GM12872 (cell line): Measurements from ENCODE around the gene ADAMTS12.

Experiments
- TF ChIP-seq, protein P1 (sequence below): IDR thresholded peaks from 3 replicates; pipeline ENCODE4 v1.5.1; 2011; ENCODE audit warnings: low read depth, mild to moderate bottlenecking, low read length, moderate library complexity; ENCODE audit not compliant: insufficient read depth

ADAMTS12 gene

DNA sequence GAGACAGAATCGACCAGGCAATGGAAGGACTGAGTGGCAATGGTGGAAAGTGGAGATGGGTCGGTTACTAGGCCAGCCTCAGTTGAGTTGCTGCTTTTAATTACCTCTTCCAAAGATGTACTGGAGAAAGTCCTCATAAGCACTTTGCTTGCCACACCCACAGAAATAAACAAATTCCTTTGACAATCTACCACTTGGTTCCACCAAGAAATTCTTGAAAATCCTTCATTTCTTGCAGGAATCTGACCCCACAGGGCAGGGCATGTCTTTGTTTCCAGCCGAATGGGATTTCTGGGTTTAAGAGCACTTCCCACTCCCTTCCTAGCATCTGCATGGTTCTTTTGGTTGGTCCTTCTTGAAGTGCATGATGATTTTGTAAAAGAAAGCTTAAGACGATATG is 54.5 kb downstream of the ADAMTS12 start:
- TF ChIP-seq, protein P1, sequence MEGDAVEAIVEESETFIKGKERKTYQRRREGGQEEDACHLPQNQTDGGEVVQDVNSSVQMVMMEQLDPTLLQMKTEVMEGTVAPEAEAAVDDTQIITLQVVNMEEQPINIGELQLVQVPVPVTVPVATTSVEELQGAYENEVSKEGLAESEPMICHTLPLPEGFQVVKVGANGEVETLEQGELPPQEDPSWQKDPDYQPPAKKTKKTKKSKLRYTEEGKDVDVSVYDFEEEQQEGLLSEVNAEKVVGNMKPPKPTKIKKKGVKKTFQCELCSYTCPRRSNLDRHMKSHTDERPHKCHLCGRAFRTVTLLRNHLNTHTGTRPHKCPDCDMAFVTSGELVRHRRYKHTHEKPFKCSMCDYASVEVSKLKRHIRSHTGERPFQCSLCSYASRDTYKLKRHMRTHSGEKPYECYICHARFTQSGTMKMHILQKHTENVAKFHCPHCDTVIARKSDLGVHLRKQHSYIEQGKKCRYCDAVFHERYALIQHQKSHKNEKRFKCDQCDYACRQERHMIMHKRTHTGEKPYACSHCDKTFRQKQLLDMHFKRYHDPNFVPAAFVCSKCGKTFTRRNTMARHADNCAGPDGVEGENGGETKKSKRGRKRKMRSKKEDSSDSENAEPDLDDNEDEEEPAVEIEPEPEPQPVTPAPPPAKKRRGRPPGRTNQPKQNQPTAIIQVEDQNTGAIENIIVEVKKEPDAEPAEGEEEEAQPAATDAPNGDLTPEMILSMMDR = no peak

DNA sequence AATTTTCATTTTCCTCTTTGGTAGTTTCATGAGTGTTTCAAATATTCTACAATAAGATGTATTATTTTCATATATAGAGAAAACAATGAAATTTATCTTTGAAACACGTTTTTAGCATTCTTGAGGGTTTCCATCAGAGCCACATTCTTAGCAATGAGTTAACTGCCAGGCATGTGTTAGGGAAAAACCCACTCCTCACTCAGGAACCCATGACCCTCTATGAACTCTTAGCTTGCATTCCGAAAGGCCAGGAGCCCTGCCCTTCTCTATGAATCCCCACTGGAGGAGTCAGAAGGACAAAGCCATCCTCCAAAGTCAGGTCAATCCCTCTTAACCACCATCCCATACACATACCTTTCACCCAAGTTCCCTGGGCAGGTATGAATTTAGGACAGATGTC is 57.5 kb downstream of the ADAMTS12 start:
- TF ChIP-seq, protein P1 = no peak

DNA sequence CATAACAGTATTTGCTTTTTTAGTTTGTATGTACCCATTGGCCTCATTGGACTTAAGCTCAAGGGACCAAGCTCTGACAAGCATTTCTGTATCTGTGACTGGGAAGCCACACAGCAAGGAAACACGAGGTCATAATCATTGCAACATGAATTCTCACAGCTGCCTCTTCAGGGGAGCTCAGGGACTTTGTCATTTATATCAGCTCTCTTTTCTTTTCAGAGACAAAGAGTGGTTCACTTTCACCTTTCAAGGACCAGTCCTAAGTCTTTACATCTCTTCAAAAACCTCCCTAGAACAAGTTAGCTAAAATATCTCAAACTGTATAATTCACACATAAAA is 58.6 kb downstream of the ADAMTS12 start:
- TF ChIP-seq, protein P1 = no peak

DNA sequence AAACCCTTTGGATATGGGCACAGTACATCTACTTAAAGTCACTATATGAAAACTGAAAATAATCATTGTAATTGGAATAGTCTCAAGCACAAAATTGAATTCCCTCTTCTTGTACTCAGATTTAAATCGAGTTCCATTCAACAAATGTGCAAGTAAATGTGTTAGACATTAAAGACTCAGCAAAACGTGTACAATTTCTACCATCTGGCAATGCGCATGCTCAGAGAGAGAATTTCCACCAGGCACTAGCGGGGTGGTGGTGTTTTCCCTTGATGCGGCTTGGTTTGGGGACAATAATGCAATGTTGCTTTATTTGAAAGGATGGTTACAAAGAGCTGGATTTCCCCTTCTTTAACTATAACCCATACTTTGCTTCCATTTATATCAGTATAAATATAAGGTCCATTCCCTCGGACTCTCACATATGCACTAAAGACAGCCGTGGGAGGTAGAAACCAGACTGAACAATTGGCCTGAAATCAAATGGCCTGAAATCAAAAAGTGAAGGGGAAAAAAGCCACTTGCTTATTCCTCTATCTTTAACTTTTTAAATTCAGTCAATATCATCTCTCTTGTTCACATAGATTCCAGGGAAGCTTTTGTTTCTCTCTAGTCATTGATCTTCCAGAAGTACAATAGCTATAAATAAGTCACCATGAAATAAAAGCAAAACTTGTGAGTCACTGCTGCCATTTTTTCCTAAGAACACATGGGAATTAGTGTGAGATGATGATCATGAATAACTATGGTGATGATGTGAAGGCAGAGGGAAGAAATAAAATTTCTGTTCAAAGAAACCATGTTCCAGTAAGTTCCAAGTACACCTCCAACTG is 59.2 kb downstream of the ADAMTS12 start:
- TF ChIP-seq, protein P1 = no peak

DNA sequence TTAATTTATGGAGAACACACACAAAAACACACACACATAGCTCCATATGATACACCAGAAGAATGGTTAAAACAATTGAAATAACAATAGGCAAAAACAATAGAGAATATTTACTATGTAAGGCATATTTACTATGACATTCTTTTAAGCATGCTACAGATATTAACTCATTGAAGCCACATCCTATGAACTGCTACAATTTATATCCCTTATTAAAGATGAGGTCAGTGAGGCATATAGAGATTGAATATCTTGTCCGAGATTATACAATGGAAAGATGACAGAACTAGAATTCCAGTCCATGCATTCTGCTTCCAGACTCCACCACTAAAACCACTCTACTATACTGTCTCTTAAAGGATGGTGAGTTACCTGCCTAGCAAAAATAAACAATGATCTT is 60.7 kb downstream of the ADAMTS12 start:
- TF ChIP-seq, protein P1 = no peak

DNA sequence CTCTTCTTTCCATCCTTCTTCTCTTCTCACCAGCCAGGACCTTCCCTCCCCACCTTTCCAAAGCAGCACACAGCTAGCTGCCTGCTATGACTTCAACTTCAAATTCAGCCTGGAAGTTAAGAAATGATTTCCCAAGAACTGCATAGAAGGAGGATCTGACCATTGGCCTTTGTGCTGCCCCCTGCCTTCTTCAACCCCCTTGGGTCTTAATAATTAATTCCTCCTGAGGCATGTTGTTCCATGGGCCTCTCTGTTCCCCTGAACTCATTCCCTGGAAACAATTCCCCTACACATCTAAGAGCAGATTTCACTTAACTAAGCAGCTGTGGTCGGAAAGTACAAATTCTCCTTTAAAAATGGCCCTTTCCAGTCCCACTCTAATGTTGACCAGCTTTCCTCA is 62.4 kb downstream of the ADAMTS12 start:
- TF ChIP-seq, protein P1 = no peak

DNA sequence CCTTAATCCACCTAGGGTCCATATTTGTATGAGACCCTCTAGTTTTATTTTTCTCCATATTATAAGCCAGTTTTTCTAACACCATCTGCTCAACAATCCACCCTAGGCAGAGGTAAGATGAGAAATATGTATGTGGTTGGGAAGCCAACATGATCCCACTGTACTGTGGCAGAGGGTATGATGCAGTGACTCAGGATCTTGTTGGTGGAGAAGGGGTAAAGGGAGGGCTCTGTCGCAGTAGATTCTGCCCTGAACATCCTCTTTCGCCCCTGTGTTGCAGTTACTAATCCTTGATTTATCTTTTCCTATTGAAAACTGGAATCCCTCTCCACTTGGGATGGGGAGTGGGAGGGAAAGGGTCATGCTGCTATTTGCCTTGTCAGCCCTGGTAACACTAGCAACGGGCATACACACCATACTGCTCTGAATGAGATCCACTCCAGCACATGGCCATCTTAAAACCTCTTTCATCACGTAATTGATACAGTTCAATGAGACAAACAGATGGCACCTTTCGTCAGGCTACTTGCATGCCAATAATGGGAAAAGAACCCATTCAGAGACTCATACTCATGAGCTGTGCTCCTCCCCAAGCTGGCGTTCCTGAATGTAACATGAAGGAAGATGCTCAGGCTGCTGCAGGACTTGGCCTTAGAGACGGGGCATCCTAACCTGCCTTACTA is 63.0 kb downstream of the ADAMTS12 start:
- TF ChIP-seq, protein P1 = no peak
